GM06990 (cell line): ENCODE measurements around the gene FAM107B.
A peak's percentile ranks its signal among the peaks of the same experiment; 100 is the strongest.

Experiments
- DNase-seq: peaks from one replicate; pipeline ENCODE4 v3.0.0-alpha.2; 2011; ENCODE audit not compliant: insufficient read length; ENCODE audit errors: extremely low read depth
- H3K27me3 ChIP-seq: replicated peaks from 2 replicates; pipeline ENCODE4 v1.6.0; 2011; ENCODE audit warnings: low read length; ENCODE audit not compliant: control insufficient read depth, insufficient read depth
- H3K36me3 ChIP-seq: 2 replicates; pipeline ENCODE4 v1.5.1; 2011; ENCODE audit warnings: low read length; ENCODE audit not compliant: control insufficient read depth, insufficient read depth
- H3K4me3 ChIP-seq: replicated peaks from 2 replicates; pipeline ENCODE4 v1.5.1; 2011; ENCODE audit warnings: low read depth, mild to moderate bottlenecking, control low read depth, low read length
- CTCF ChIP-seq: IDR thresholded peaks from 2 replicates; pipeline ENCODE4 v1.5.1; 2011; ENCODE audit warnings: low read length, control low read depth, mild to moderate bottlenecking, inconsistent platforms; ENCODE audit not compliant: insufficient read depth, poor library complexity, severe bottlenecking

FAM107B gene

GRCh38 chr10:14601872-14602725, 172.6 kb downstream of the FAM107B start:
- peak overlapping the region; percentile 87 for H3K4me3 ChIP-seq
- H3K27me3 ChIP-seq = no peaks in the 10 kb centered on the region
- H3K36me3 ChIP-seq = peaks cover 9% of the 10 kb centered on the region
- DNase-seq = peak; percentile 62
- peak; percentile 15 for TF ChIP-seq CTCF

GRCh38 chr10:14601326-14601725, 173.4 kb downstream of the FAM107B start:
- H3K27me3 ChIP-seq = no peaks in the 10 kb centered on the region
- no peak for TF ChIP-seq CTCF
- peaks cover 12% of the 10 kb centered on the region for H3K36me3 ChIP-seq
- H3K4me3 ChIP-seq = peak overlapping the region; percentile 87
- no peak for DNase-seq

DNA sequence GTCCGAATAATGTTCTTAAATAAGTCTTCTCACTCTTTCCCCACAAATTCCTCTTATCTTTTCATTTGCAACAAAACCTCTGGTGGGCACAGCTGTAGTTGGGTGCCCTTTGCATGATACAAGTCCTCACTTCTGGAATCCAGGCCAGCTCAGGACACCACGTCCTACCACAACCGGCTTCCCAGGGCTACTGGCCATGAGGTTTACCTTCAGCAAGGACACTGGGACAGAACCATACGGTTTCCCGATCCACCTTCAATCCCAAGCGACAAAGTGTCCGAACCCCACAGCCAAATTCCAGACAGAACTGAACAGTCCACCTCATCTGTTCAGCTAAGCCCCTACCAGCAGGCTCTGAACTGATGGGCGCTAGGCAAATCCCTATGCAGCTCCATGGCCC, 174.6 kb downstream of the FAM107B start:
- H3K27me3 ChIP-seq = no peaks in the 10 kb centered on the region
- H3K36me3 ChIP-seq = peaks cover 12% of the 10 kb centered on the region
- no peak for TF ChIP-seq CTCF
- no peak for DNase-seq
- no peak overlapping the region for H3K4me3 ChIP-seq

DNA sequence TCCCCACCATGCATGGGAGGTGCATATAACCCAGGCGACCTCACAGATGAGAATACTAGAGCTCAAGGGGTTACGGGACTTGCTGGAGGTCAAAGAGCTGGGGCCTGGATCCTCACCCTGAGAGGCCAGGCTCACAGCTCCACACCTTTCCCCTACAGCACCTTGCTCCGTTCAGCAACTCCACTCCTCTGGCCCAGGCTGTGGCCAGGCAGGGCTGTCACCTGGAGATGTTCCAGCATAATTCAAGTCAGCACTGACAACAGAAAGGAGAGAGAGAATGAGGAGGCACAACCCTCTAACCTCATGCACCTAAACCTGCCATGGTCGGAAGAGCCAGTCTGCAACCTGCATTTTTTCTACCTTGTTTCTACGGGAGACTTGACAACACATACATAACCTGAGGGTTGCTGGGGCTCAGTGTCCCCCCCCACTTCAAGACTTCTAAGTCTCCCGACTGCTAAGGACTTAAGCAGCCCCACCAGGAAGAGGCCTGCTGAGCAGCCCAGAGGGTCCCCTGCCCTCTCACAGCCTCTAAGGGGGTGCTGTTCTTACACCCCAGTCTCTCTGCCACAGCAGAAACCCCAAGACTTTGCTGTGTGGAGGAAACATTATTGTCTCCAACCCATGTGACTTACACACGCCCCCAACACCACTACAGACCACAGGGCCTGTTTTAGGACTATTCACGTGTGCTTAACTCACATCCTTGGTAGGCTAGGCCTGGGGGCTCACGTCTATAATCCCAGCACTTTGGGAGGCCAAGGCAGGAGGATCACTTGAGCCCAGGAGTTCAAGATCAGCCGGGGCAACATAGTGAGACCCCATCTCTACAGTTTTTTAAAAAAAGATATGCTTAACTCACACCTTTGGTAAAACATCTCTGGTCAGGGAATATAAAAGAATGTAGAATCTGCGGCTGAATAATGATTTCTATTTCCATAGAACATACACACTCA, 175.6 kb downstream of the FAM107B start:
- DNase-seq = no peak
- peaks cover 12% of the 10 kb centered on the region for H3K36me3 ChIP-seq
- TF ChIP-seq CTCF = no peak
- H3K27me3 ChIP-seq = no peaks in the 10 kb centered on the region
- no peak overlapping the region for H3K4me3 ChIP-seq

DNA sequence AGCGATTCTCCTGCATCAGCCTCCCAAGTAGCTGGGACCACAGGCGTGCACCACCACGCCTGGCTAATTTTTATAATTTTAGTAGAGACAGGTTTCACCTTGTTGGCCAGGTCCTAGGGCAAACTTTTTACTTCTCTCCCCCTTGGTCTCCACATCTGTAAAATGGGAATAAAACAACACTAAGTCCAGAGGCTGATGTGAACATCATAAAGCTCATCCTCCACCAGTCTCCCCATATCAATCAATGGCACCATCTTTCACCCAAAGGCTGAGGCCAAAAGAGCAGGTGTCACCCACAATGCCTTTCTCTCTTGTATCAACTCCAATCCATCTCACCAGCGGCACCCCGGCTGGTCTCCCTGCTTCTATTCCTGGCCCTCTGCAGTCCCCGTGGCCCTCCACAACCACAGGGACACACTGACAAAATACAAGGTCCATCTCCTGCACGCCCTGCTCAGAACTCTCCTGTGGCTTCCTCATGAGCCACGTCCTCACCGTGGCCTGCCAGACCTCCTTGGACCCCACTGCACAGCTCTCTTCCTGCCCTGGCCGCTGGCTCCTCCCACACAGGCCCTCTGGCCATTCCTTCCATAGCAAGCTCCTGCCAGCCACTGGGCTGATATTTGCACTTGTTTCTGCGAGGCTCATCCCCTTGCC, 179.0 kb downstream of the FAM107B start:
- TF ChIP-seq CTCF = no peak
- no peak for DNase-seq
- Histone ChIP-seq H3K27me3 (no peaks in the 10 kb centered on the region), H3K36me3 (peaks cover 14% of the 10 kb centered on the region), H3K4me3 (no peak overlapping the region)
